ENCODE measurements around the gene PLCB4.

The PLCB4 gene

GRCh38 chr20:9403448-9403847 lies 334.6 kb downstream of the PLCB4 start:
- Mint-ChIP-seq H3K9me3 (no peaks in the 10 kb centered on the region), H3K27ac (no peak overlapping the region), H3K36me3 (no peaks in the 10 kb centered on the region), H3K4me1 (no peaks in the 10 kb centered on the region), H3K4me3 (no peak overlapping the region)
- DNase-seq (ENCODE audit: low spot score in 2 of 2), result no peak
- no peak for ATAC-seq

- Mint-ChIP-seq H3K27ac (no peak overlapping the region), H3K4me3 (no peak overlapping the region), H3K9me3 (no peaks in the 10 kb centered on the region), H3K4me1 (no peaks in the 10 kb centered on the region), H3K36me3 (no peaks in the 10 kb centered on the region)
- DNase-seq (ENCODE audit: low spot score in 2 of 2) (peak; percentile 31 to 65), ATAC-seq (peak; percentile 59)
Measured at GRCh38 chr20:9407805-9408421, 339.0 kb downstream of the PLCB4 start.

- DNase-seq (ENCODE audit: low spot score in 2 of 2) (no peak), ATAC-seq (no peak)
- H3K4me1 Mint-ChIP-seq, result no peaks in the 10 kb centered on the region
- no peak overlapping the region for H3K27ac Mint-ChIP-seq
- no peak overlapping the region for H3K4me3 Mint-ChIP-seq
- no peaks in the 10 kb centered on the region for H3K9me3 Mint-ChIP-seq
- no peaks in the 10 kb centered on the region for H3K36me3 Mint-ChIP-seq
Measured at GRCh38 chr20:9408422-9409300, 339.8 kb downstream of the PLCB4 start.

GRCh38 chr20:9409352-9409751 lies 340.5 kb downstream of the PLCB4 start:
- no peak for DNase-seq (ENCODE audit: low spot score in 2 of 2)

GRCh38 chr20:9409981-9410380 lies 341.1 kb downstream of the PLCB4 start:
- H3K27ac Mint-ChIP-seq, result no peak overlapping the region
- H3K4me1 Mint-ChIP-seq, result no peaks in the 10 kb centered on the region
- no peak for DNase-seq (ENCODE audit: low spot score in 2 of 2)
- no peak for ATAC-seq
- no peak overlapping the region for H3K4me3 Mint-ChIP-seq
- H3K36me3 Mint-ChIP-seq, result no peaks in the 10 kb centered on the region
- H3K9me3 Mint-ChIP-seq, result no peaks in the 10 kb centered on the region

More at GRCh38 chr20:9409352-9409751, 340.5 kb downstream of the PLCB4 start:
- ATAC-seq, result no peak
- Mint-ChIP-seq H3K27ac (no peak overlapping the region), H3K4me3 (no peak overlapping the region), H3K36me3 (no peaks in the 10 kb centered on the region), H3K9me3 (no peaks in the 10 kb centered on the region), H3K4me1 (no peaks in the 10 kb centered on the region)

- no peak overlapping the region for H3K27ac Mint-ChIP-seq
- no peaks in the 10 kb centered on the region for H3K36me3 Mint-ChIP-seq
- no peak for DNase-seq (ENCODE audit: low spot score in 2 of 2)
- H3K4me3 Mint-ChIP-seq, result no peak overlapping the region
- no peaks in the 10 kb centered on the region for H3K9me3 Mint-ChIP-seq
- no peaks in the 10 kb centered on the region for H3K4me1 Mint-ChIP-seq
- ATAC-seq, result no peak
Measured at GRCh38 chr20:9411833-9412232, 342.9 kb downstream of the PLCB4 start.

GRCh38 chr20:9412309-9412708 lies 343.4 kb downstream of the PLCB4 start:
- no peaks in the 10 kb centered on the region for H3K4me1 Mint-ChIP-seq
- H3K4me3 Mint-ChIP-seq, result no peak overlapping the region
- no peaks in the 10 kb centered on the region for H3K9me3 Mint-ChIP-seq
- DNase-seq (ENCODE audit: low spot score in 2 of 2), result no peak
- H3K36me3 Mint-ChIP-seq, result no peaks in the 10 kb centered on the region
- ATAC-seq, result no peak
- no peak overlapping the region for H3K27ac Mint-ChIP-seq

- H3K9me3 Mint-ChIP-seq, result no peaks in the 10 kb centered on the region
- DNase-seq (ENCODE audit: low spot score in 2 of 2) (no peak), ATAC-seq (no peak)
- no peaks in the 10 kb centered on the region for H3K36me3 Mint-ChIP-seq
- H3K27ac Mint-ChIP-seq, result no peak overlapping the region
- no peaks in the 10 kb centered on the region for H3K4me1 Mint-ChIP-seq
- H3K4me3 Mint-ChIP-seq, result no peak overlapping the region
Measured at GRCh38 chr20:9413001-9413400, 344.1 kb downstream of the PLCB4 start.

- H3K27ac Mint-ChIP-seq, result no peak overlapping the region
- H3K9me3 Mint-ChIP-seq, result no peaks in the 10 kb centered on the region
- no peak for ATAC-seq
- no peaks in the 10 kb centered on the region for H3K36me3 Mint-ChIP-seq
- no peak overlapping the region for H3K4me3 Mint-ChIP-seq
- DNase-seq (ENCODE audit: low spot score in 2 of 2), result no peak
- no peaks in the 10 kb centered on the region for H3K4me1 Mint-ChIP-seq
Measured at GRCh38 chr20:9415426-9415825, 346.5 kb downstream of the PLCB4 start.

GRCh38 chr20:9416421-9416820 lies 347.5 kb downstream of the PLCB4 start:
- ATAC-seq, result no peak
- no peaks in the 10 kb centered on the region for H3K36me3 Mint-ChIP-seq
- no peaks in the 10 kb centered on the region for H3K9me3 Mint-ChIP-seq
- no peak overlapping the region for H3K27ac Mint-ChIP-seq
- no peak overlapping the region for H3K4me3 Mint-ChIP-seq
- H3K4me1 Mint-ChIP-seq, result no peaks in the 10 kb centered on the region
- no peak for DNase-seq (ENCODE audit: low spot score in 2 of 2)

GRCh38 chr20:9417665-9418064 lies 348.8 kb downstream of the PLCB4 start:
- Mint-ChIP-seq H3K36me3 (no peaks in the 10 kb centered on the region), H3K4me3 (no peak overlapping the region), H3K4me1 (no peaks in the 10 kb centered on the region), H3K27ac (no peak overlapping the region), H3K9me3 (no peaks in the 10 kb centered on the region)
- ATAC-seq (peak; percentile 61), DNase-seq (ENCODE audit: low spot score in 2 of 2) (no peak)

- H3K9me3 Mint-ChIP-seq, result no peaks in the 10 kb centered on the region
- no peak overlapping the region for H3K27ac Mint-ChIP-seq
- no peak for DNase-seq (ENCODE audit: low spot score in 2 of 2)
- H3K4me1 Mint-ChIP-seq, result no peaks in the 10 kb centered on the region
- no peaks in the 10 kb centered on the region for H3K36me3 Mint-ChIP-seq
- ATAC-seq, result no peak
- no peak overlapping the region for H3K4me3 Mint-ChIP-seq
Measured at GRCh38 chr20:9422321-9423057, 353.6 kb downstream of the PLCB4 start.

- Mint-ChIP-seq H3K9me3 (no peaks in the 10 kb centered on the region), H3K4me1 (no peaks in the 10 kb centered on the region), H3K4me3 (no peak overlapping the region), H3K36me3 (no peaks in the 10 kb centered on the region), H3K27ac (no peak overlapping the region)
- DNase-seq (ENCODE audit: low spot score in 2 of 2) (no peak), ATAC-seq (no peak)
Measured at GRCh38 chr20:9424551-9424950, 355.7 kb downstream of the PLCB4 start.

- H3K36me3 Mint-ChIP-seq, result no peaks in the 10 kb centered on the region
- H3K4me3 Mint-ChIP-seq, result no peak overlapping the region
- DNase-seq (ENCODE audit: low spot score in 2 of 2), result no peak
- H3K4me1 Mint-ChIP-seq, result no peaks in the 10 kb centered on the region
- H3K9me3 Mint-ChIP-seq, result no peaks in the 10 kb centered on the region
- ATAC-seq, result no peak
- H3K27ac Mint-ChIP-seq, result no peak overlapping the region
Measured at GRCh38 chr20:9427430-9428291, 358.8 kb downstream of the PLCB4 start.

- Mint-ChIP-seq H3K4me3 (no peak overlapping the region), H3K4me1 (no peaks in the 10 kb centered on the region), H3K9me3 (no peaks in the 10 kb centered on the region), H3K36me3 (no peaks in the 10 kb centered on the region), H3K27ac (no peak overlapping the region)
- ATAC-seq (no peak), DNase-seq (ENCODE audit: low spot score in 2 of 2) (no peak)
Measured at GRCh38 chr20:9428292-9428607, 359.4 kb downstream of the PLCB4 start.
